Right hindlimb (tissue), 1 donor: ENCODE data around the gene GTF3C2.
"Not testable (repeated sequence)": the region's sequence is repeated elsewhere in the genome, so short reads cannot be mapped to it uniquely, and the experiment has no call there.

Source experiments
- DNase-seq: peaks from one replicate; pipeline ENCODE4 v3.0.0-alpha.2; 2018

GTF3C2 gene

GRCh38 chr2:27320958-27321543 lies 35.5 kb downstream of the GTF3C2 start:
- peak; percentile 31 for DNase-seq

- DNase-seq: not testable (repeated sequence)
Measured at GRCh38 chr2:27319839-27320238, 36.7 kb downstream of the GTF3C2 start.

GRCh38 chr2:27316655-27317412 lies 39.7 kb downstream of the GTF3C2 start:
- no peak for DNase-seq

GRCh38 chr2:27315122-27315521 lies 41.4 kb downstream of the GTF3C2 start:
- no peak for DNase-seq

GRCh38 chr2:27314709-27315108 lies 41.9 kb downstream of the GTF3C2 start:
- no peak for DNase-seq

GRCh38 chr2:27313882-27314645 lies 42.5 kb downstream of the GTF3C2 start:
- no peak for DNase-seq

- no peak for DNase-seq
Measured at GRCh38 chr2:27312152-27312551, 44.4 kb downstream of the GTF3C2 start.

- DNase-seq: no peak
Measured at GRCh38 chr2:27309651-27310050, 46.9 kb downstream of the GTF3C2 start.

GRCh38 chr2:27308359-27308881 lies 48.1 kb downstream of the GTF3C2 start, which contains the start of gene UCN:
Gene UCN, minus strand, starts transcription at chr2:27308445. Its CDS starts 550 bp downstream, at chr2:27307895.
- DNase-seq: peak; percentile 80

- DNase-seq: no peak
Measured at GRCh38 chr2:27307545-27308358, 48.8 kb downstream of the GTF3C2 start.

- DNase-seq: no peak
Measured at GRCh38 chr2:27307287-27307544, 49.3 kb downstream of the GTF3C2 start.

- no peak for DNase-seq
Measured at GRCh38 chr2:27306573-27307286, 49.8 kb downstream of the GTF3C2 start.

- no peak for DNase-seq
Measured at GRCh38 chr2:27306136-27306535, 50.4 kb downstream of the GTF3C2 start.

- DNase-seq: no peak
Measured at GRCh38 chr2:27305516-27305915, 51.0 kb downstream of the GTF3C2 start.

GRCh38 chr2:27304488-27305240 lies 51.9 kb downstream of the GTF3C2 start:
- DNase-seq: no peak

- no peak for DNase-seq
Measured at GRCh38 chr2:27303093-27304025, 53.2 kb downstream of the GTF3C2 start.

- DNase-seq: not testable (repeated sequence)
Measured at GRCh38 chr2:27300606-27301005, 56.0 kb downstream of the GTF3C2 start.

GRCh38 chr2:27298391-27299080 lies 58.0 kb downstream of the GTF3C2 start:
- no peak for DNase-seq

- no peak for DNase-seq
Measured at GRCh38 chr2:27297195-27297594, 59.4 kb downstream of the GTF3C2 start.

- no peak for DNase-seq
Measured at GRCh38 chr2:27296481-27296880, 60.1 kb downstream of the GTF3C2 start.
